ENCODE data around the gene TAF5L.

- no peak for TF ChIP-seq POLR2A (IDR thresholded peaks at IDR 0.05)
- TF ChIP-seq CTCF (IDR thresholded peaks at IDR 0.05), result no peak
- no peak for TF ChIP-seq EP300 (IDR thresholded peaks at IDR 0.05)
- TF ChIP-seq POLR2AphosphoS5 (IDR thresholded peaks at IDR 0.05), result no peak
These were observed 5.2 kb upstream of the TAF5L start for GRCh38 chr1:229631148-229631547.
